IMR-90 (cell line): ENCODE data around the gene TMOD1.

Experiments used
- BHLHE40 ChIP-seq: fragments of 150-350 bp; IDR thresholded peaks from 2 replicates; pipeline ENCODE4 v1.6.1; 2016; ENCODE audit warnings: mild to moderate bottlenecking, low read depth, low read length
- CEBPB ChIP-seq: IDR thresholded peaks from 2 replicates; pipeline ENCODE4 v1.6.1; 2012; ENCODE audit warnings: low read depth, low read length, improper control_type of control experiment
- CTCF ChIP-seq: conservative IDR thresholded peaks from 2 replicates; pipeline ENCODE4 v1.5.1; 2012; ENCODE audit warnings: mild to moderate bottlenecking, low read depth, low read length, improper control_type of control experiment
- ELK1 ChIP-seq: fragments of 150-350 bp; IDR thresholded peaks from 2 replicates; pipeline ENCODE4 v1.6.1; 2016; ENCODE audit warnings: low read depth, mild to moderate bottlenecking, low read length, moderate library complexity, borderline replicate concordance
- MAZ ChIP-seq: IDR thresholded peaks from 2 replicates; pipeline ENCODE4 v1.6.1; 2012; ENCODE audit warnings: low read depth, mild to moderate bottlenecking, low read length, improper control_type of control experiment, moderate library complexity, borderline replicate concordance
- POLR2A ChIP-seq: IDR thresholded peaks from 2 replicates; pipeline ENCODE4 v1.6.1; 2012; ENCODE audit warnings: mild to moderate bottlenecking, low read depth, low read length
- RFX5 ChIP-seq: IDR thresholded peaks from 2 replicates; pipeline ENCODE4 v1.8.0; 2012; ENCODE audit warnings: low read depth, mild to moderate bottlenecking, low read length, moderate library complexity

GRCh38 chr9:97478301-97478981 is 23.0 kb upstream of the TMOD1 start:
- no peak for TF ChIP-seq CTCF
- no peak for TF ChIP-seq POLR2A
- TF ChIP-seq CEBPB = no peak
- TF ChIP-seq ELK1 = no peak
- TF ChIP-seq RFX5 = no peak
- TF ChIP-seq MAZ = no peak
- TF ChIP-seq BHLHE40 = no peak
